Mesendoderm (in vitro differentiated cells): ENCODE results near the gene SRGAP1.
"Not testable (repeated sequence)": the region's sequence is repeated elsewhere in the genome, so short reads cannot be mapped to it uniquely, and the experiment has no call there.

ENCODE experiments used
- DNase-seq: peaks from one replicate; pipeline ENCODE4 v3.0.0; 2013
- H2AK5ac ChIP-seq: 2 replicates; pipeline ENCODE4 v1.6.1; 2013; ENCODE audit warnings: low read length, inconsistent platforms
- H2BK120ac ChIP-seq: 2 replicates; pipeline ENCODE4 v1.6.1; 2013; ENCODE audit warnings: low read depth, mild to moderate bottlenecking, low read length, moderate library complexity, mixed read lengths
- H2BK15ac ChIP-seq: replicated peaks from 2 replicates; pipeline ENCODE4 v1.6.1; 2013; ENCODE audit warnings: low read depth, mild to moderate bottlenecking, moderate library complexity
- H2BK5ac ChIP-seq: 2 replicates; pipeline ENCODE4 v1.6.1; 2013; ENCODE audit warnings: low read length, inconsistent platforms
- H3K18ac ChIP-seq: 2 replicates; pipeline ENCODE4 v1.6.1; 2013; ENCODE audit warnings: mild to moderate bottlenecking, low read length, mixed read lengths
- H3K23ac ChIP-seq: one replicate; pipeline ENCODE4 v1.6.1; 2013; ENCODE audit warnings: low read length
- H3K27ac ChIP-seq: 2 replicates; pipeline ENCODE4 v1.5.1; 2013; ENCODE audit warnings: low read depth, mild to moderate bottlenecking, inconsistent platforms, low read length, moderate library complexity
- H3K27me3 ChIP-seq: 2 replicates; pipeline ENCODE4 v1.6.1; 2013; ENCODE audit warnings: low read length, control low read depth, mild to moderate bottlenecking, inconsistent platforms; ENCODE audit not compliant: insufficient read depth, poor library complexity
- H3K36me3 ChIP-seq: 2 replicates; pipeline ENCODE4 v1.6.1; 2013; ENCODE audit warnings: low read length, inconsistent platforms; ENCODE audit not compliant: control insufficient read depth, insufficient read depth
- H3K4ac ChIP-seq: one replicate; pipeline ENCODE4 v1.6.1; 2013; ENCODE audit warnings: low read depth, mild to moderate bottlenecking, low read length, moderate library complexity
- H3K4me1 ChIP-seq: 2 replicates; pipeline ENCODE4 v1.6.1; 2013; ENCODE audit warnings: low read depth, low read length, inconsistent platforms; ENCODE audit not compliant: control insufficient read depth
- H3K4me2 ChIP-seq: 2 replicates; pipeline ENCODE4 v1.6.1; 2013; ENCODE audit warnings: low read length
- H3K4me3 ChIP-seq: 2 replicates; pipeline ENCODE4 v1.5.1; 2013; ENCODE audit warnings: mild to moderate bottlenecking, low read length
- H3K56ac ChIP-seq: one replicate; pipeline ENCODE4 v1.6.1; 2013; ENCODE audit warnings: low read length
- H3K79me1 ChIP-seq: 2 replicates; pipeline ENCODE4 v1.6.1; 2013; ENCODE audit warnings: low read length, inconsistent platforms
- H3K79me2 ChIP-seq: 2 replicates; pipeline ENCODE4 v1.6.1; 2013; ENCODE audit warnings: mild to moderate bottlenecking, low read length; ENCODE audit not compliant: control insufficient read depth, insufficient read depth
- H3K9ac ChIP-seq: 2 replicates; pipeline ENCODE4 v1.6.1; 2013; ENCODE audit warnings: low read length, inconsistent platforms
- H4K5ac ChIP-seq: one replicate; pipeline ENCODE4 v1.6.1; 2013; ENCODE audit warnings: low read length
- H4K8ac ChIP-seq: one replicate; pipeline ENCODE4 v1.6.1; 2013; ENCODE audit warnings: low read depth, mild to moderate bottlenecking, control low read depth, low read length, moderate library complexity
- WGBS: extraction: QIAGEN DNeasy Blood & Tissue Kit; methylation state at CpG from one replicate; pipeline ENCODE4 v1.1.7; 2013; ENCODE audit warnings: low lambda C conversion rate, missing lambda C conversion rate; ENCODE audit not compliant: insufficient coverage; ENCODE audit errors: extremely low coverage; 5-methylcytosine and 5-hydroxymethylcytosine counted together

Gene SRGAP1

DNA sequence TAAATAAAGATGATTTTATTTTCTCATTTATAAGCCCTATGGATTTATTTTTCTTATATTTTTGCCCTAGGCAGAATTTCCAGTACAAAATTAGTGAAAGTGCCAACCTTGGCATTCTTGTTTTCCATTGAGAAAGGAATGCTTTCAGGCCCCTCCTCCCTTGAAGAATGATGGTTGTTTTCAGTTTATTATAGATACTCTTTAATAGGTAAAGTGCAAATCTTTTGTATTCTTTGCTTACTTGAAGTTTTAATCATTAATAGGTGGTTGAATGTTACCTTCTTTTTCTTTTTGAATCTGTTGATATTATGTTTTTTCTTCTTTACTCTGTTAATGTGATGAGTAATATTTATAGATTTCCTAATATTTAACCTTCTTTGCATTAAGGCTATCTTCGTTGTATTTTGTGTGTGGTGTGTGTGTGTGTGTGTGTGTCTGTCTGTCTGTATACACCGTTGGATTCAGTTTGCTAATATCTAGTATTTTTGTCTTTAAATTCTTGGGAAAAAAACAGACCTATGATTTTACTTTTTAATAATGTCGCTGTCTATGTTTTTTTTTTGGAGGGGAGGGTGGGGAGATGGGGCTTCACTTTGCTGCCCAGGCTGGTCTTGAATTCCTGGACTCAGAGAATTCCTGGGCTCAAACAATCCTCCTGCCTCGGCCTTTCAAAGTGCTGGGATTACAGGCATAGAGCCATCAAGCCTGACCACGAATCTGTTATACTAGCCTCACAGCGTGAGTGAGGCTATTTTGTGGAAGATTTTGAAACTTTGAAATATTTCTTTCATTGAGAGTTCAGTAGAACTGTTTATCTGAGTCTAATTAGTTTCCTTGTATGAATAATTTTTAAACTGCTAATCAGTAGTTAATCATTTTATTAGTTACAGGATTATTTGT is 13.5 kb downstream of the SRGAP1 start:
- Histone ChIP-seq H3K27ac (no peak overlapping the region), H2BK120ac (no peak overlapping the region), H2AK5ac (no peak overlapping the region), H2BK5ac (no peak overlapping the region), H3K9ac (no peak overlapping the region), H3K56ac (no peak overlapping the region), H3K79me2 (no peaks in the 10 kb centered on the region), H3K18ac (no peak overlapping the region), H2BK15ac (no peak overlapping the region), H3K4ac (no peak overlapping the region), H4K8ac (no peak overlapping the region), H3K36me3 (no peaks in the 10 kb centered on the region), H3K79me1 (no peaks in the 10 kb centered on the region), H3K27me3 (no peaks in the 10 kb centered on the region), H3K4me3 (no peak overlapping the region), H3K4me1 (peaks cover 7% of the 10 kb centered on the region), H3K23ac (no peak overlapping the region), H4K5ac (no peak overlapping the region), H3K4me2 (no peak overlapping the region)
- DNase-seq, result no peak
- no CpG with 5 or more reads among the region's 6 CpGs for WGBS

DNA sequence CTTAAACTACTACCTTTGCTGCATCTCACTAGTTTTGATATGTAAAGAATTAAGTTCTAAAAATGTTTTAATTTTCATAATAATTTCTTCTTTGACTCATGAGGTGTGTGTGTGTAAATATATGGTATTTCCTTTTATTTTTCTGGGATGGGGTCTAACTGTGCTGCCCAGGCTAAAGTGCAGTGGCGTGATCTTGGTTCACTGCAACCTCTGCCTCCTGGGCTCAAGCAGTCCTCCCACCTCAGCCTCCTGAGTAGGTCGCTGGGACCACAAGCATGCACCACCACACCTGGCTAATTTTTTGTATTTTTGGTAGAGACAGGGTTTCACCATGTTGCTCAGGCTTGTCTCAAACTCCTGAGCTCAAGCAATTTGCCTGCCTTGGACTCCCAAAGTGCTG is 15.4 kb downstream of the SRGAP1 start:
- H3K18ac ChIP-seq, H2BK5ac ChIP-seq, H3K27me3 ChIP-seq, H3K56ac ChIP-seq, H3K4me1 ChIP-seq, H3K79me1 ChIP-seq, H3K4me3 ChIP-seq, H3K79me2 ChIP-seq, H2BK120ac ChIP-seq, H3K9ac ChIP-seq, H4K5ac ChIP-seq, H2AK5ac ChIP-seq, DNase-seq, H3K27ac ChIP-seq, H3K36me3 ChIP-seq, H2BK15ac ChIP-seq, H3K23ac ChIP-seq, H3K4me2 ChIP-seq, H4K8ac ChIP-seq, H3K4ac ChIP-seq: not testable (repeated sequence)
- no CpG with 5 or more reads among the region's 2 CpGs for WGBS

DNA sequence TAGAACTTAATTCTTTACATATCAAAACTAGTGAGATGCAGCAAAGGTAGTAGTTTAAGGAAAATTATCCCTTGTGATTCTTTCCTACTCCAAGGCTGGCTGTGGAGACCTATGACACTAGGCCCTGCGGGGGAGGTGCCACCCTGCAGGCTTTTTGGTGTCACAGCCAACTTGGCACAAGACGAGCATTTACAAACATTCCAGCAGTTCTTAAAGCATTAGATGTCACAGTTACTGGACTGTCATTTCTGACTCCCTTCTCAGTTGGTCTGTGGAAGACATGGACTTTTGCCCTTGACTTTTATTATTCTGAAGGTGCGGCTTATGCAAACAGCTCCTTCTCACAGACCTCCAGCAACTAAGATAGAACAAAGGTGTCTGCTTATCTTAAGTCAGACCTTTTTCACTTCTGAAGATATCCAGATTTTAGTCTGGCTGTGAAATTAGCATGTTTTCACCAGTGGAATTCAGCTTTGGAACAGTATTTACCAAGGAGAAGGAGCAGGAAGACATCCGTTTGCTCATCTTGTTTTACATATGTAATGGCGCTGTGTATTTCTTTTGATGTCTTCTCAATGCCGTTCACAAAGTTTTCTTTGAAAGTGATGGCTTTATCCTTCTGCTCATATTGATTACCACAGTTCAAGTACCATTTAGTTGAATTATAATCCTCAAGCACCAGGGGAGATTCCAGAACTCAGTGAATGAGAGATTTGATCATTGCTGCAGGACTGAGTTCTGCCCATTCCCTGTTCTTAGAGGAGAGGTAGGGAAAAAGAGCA is 17.9 kb downstream of the SRGAP1 start:
- Histone ChIP-seq H3K36me3 (no peaks in the 10 kb centered on the region), H3K23ac (no peak overlapping the region), H3K4me2 (no peak overlapping the region), H3K27ac (no peak overlapping the region), H4K8ac (no peak overlapping the region), H3K79me1 (no peaks in the 10 kb centered on the region), H2BK15ac (no peak overlapping the region), H3K27me3 (no peaks in the 10 kb centered on the region), H3K4me1 (peaks cover 7% of the 10 kb centered on the region), H3K79me2 (no peaks in the 10 kb centered on the region), H3K4ac (no peak overlapping the region), H3K9ac (no peak overlapping the region), H2AK5ac (no peak overlapping the region), H3K18ac (no peak overlapping the region), H2BK120ac (no peak overlapping the region), H2BK5ac (no peak overlapping the region), H3K56ac (no peak overlapping the region), H3K4me3 (no peak overlapping the region), H4K5ac (no peak overlapping the region)
- DNase-seq, result peak; percentile 45
- WGBS, result no CpG with 5 or more reads among the region's 6 CpGs

GRCh38 chr12:63862969-63863230 is 18.4 kb downstream of the SRGAP1 start:
- Histone ChIP-seq H2AK5ac (no peak overlapping the region), H3K27me3 (no peaks in the 10 kb centered on the region), H3K4me1 (peaks cover 7% of the 10 kb centered on the region), H3K79me2 (no peaks in the 10 kb centered on the region), H2BK120ac (no peak overlapping the region), H4K8ac (no peak overlapping the region), H3K36me3 (no peaks in the 10 kb centered on the region), H3K27ac (no peak overlapping the region), H3K4me3 (no peak overlapping the region), H4K5ac (no peak overlapping the region), H3K56ac (no peak overlapping the region), H3K9ac (no peak overlapping the region), H3K79me1 (no peaks in the 10 kb centered on the region), H3K4me2 (no peak overlapping the region), H3K18ac (no peak overlapping the region), H2BK5ac (no peak overlapping the region), H3K23ac (no peak overlapping the region), H3K4ac (no peak overlapping the region), H2BK15ac (no peak overlapping the region)
- WGBS, result no CpG with 5 or more reads among the region's 2 CpGs
- DNase-seq, result no peak

DNA sequence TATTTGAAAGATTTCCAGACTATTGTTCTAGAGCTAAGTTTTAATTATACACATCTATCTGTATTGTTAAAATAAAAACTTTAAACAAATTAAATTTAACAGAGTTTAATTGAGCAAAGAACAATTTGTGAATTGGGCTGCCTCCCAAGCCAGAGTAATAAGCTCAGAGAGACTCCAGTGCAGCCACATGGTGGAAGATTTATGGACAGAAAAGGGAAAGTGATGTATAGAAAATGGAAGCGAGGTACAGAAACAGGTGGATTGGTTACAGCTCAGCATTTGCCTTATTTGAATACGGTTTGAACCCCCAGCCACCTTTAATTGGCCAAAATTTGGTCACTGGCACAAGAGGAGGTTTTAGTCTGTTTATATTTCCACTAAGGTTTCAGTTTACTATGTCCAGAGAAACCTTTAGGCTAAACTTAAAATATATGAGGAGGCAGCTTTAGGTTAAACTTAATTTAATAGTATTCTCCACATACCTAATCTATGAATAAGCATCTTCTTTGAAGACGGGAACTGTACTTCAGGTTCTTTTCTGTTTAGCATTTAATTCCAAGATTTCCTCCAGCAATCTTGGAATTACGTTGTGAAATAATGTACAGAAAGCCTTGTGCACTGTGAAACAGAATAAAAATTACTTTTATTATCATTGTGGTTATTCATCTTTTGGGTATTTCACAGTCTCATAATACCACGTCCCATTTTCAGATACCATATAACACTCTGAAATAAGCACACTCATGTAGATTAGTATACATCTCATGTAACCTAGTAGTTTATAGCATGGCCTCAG is 19.4 kb downstream of the SRGAP1 start:
- no peak overlapping the region for H2AK5ac ChIP-seq
- no CpG with 5 or more reads among the region's 5 CpGs for WGBS
- no peak overlapping the region for H2BK120ac ChIP-seq
- H3K4me1 ChIP-seq, result peaks cover 7% of the 10 kb centered on the region
- no peaks in the 10 kb centered on the region for H3K27me3 ChIP-seq
- DNase-seq, result no peak
- no peaks in the 10 kb centered on the region for H3K79me2 ChIP-seq
- no peak overlapping the region for H2BK5ac ChIP-seq
- H3K56ac ChIP-seq, result no peak overlapping the region
- no peak overlapping the region for H3K4me2 ChIP-seq
- H3K36me3 ChIP-seq, result no peaks in the 10 kb centered on the region
- no peak overlapping the region for H3K27ac ChIP-seq
- no peak overlapping the region for H4K8ac ChIP-seq
- H3K9ac ChIP-seq, result no peak overlapping the region
- no peak overlapping the region for H4K5ac ChIP-seq
- H3K79me1 ChIP-seq, result no peaks in the 10 kb centered on the region
- no peak overlapping the region for H3K18ac ChIP-seq
- H3K4ac ChIP-seq, result no peak overlapping the region
- H3K23ac ChIP-seq, result no peak overlapping the region
- H3K4me3 ChIP-seq, result no peak overlapping the region
- H2BK15ac ChIP-seq, result no peak overlapping the region
